Stimulated activated CD4-positive, alpha-beta T cell treated with anti-CD3 and anti-CD28 coated beads, Interleukin-4, amount 100 ng/mL, for 48 hours (primary cell): Measurements from ENCODE around the gene APOBEC2.

Experiments
- DNase-seq, 2 donors: peaks; one replicate each; pipeline ENCODE4 v3.0.0-alpha.2; 2020; ENCODE audit warnings: low read depth in 2 of 2

Gene APOBEC2

GRCh38 chr6:41037107-41037900 lies 15.7 kb upstream of the APOBEC2 start:
- no peak for DNase-seq

DNA sequence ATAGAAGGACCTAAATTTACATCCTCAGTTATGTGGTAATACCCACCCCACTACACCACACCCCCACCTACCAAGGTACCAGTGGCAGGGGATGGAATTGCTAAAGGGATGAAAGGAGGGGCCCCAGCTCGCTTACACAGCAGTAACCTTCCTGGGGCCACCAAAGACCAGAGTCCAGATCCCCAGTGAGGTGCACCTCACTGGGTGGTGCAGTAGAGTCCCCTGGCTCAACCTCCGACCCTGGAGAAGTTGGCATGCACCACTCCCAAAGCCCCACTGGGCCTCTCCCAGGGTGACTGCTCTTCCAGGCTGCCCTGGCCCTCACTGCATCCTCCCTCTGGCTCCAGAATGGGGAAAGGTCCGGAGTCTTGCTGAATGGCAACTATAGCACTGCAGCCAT lies 14.8 kb upstream of the APOBEC2 start:
- no peak for DNase-seq

- peak; percentile 41 to 45 for DNase-seq
These were observed 13.7 kb upstream of the APOBEC2 start, which contains the start of gene UNC5CL for GRCh38 chr6:41039060-41039998. Gene UNC5CL (minus strand): TSS chr6:41039221. CDS start chr6:41035074, 4,147 bp downstream.

GRCh38 chr6:41040101-41040939 lies 12.7 kb upstream of the APOBEC2 start:
- no peak for DNase-seq

GRCh38 chr6:41040940-41041536 lies 12.0 kb upstream of the APOBEC2 start:
- DNase-seq: no peak

DNA sequence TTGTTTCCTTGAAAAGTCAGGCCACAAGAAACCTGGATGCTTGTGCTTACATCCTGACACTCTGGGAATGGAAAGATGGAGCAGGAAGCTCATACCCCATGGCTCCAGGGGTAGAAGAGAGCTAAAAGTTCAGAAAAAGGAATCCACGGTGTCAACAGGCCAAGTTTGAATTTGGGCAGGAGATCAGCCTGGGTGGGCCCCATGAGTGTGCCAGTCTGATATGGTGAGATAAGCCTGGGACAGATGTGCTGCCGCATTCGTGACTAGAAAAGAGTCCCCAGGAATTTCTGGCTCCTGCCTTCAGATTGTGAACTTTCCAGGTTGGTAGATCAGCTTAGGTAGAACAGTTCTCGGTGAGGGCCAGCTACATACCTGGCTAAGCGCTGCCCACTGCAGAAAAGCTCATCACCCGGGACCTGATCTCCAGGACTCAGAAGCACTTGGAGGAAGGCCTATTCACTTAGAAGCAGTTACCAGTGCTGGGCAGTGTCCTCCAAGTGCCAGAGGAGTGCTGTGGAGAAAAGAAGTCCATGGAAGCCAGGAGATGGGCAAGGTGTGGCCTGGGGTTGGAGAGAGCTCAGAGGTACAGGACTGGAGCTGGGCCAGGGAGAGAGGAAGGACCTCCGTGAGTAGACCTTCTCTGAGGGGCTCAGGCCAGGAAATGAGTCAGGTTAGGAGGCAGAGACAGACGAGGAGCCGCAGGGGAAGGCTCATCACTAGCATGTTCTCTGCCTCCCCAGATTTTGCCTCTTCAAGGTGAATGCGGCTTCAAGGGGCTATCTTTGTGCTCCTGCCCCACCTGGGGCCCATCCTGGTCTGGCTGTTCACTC lies 10.6 kb upstream of the APOBEC2 start, which contains the start of gene TSPO2:
Gene TSPO2, plus strand, starts transcription at position 242 of the 830 bp plus-strand sequence. Its CDS starts 519 bp downstream, at position 761.
- DNase-seq: no peak

GRCh38 chr6:41043151-41043550 lies 9.9 kb upstream of the APOBEC2 start:
- no peak for DNase-seq

DNA sequence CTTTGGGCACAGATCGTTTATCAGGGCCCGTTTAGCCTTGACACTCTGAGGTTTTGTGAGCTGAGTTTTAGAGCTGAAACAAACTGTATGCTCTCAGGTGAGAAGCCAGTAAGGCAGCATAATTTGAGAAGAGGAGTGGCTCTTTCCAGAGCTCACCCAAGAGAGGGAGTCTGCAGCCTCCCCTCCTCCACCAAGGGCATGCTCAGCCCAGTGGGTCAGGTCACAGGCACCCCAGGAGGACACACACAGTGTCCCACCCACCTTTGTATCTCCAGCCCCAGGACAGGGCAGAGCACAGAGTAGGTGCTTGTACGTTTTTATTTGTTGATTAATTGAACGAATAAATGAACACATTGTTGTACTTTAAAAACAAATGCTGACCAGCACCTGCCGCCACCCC lies 7.3 kb upstream of the APOBEC2 start:
- no peak for DNase-seq

- DNase-seq: no peak
These were observed 6.9 kb upstream of the APOBEC2 start for GRCh38 chr6:41046084-41046483.

GRCh38 chr6:41047306-41047705 lies 5.7 kb upstream of the APOBEC2 start:
- no peak for DNase-seq

DNA sequence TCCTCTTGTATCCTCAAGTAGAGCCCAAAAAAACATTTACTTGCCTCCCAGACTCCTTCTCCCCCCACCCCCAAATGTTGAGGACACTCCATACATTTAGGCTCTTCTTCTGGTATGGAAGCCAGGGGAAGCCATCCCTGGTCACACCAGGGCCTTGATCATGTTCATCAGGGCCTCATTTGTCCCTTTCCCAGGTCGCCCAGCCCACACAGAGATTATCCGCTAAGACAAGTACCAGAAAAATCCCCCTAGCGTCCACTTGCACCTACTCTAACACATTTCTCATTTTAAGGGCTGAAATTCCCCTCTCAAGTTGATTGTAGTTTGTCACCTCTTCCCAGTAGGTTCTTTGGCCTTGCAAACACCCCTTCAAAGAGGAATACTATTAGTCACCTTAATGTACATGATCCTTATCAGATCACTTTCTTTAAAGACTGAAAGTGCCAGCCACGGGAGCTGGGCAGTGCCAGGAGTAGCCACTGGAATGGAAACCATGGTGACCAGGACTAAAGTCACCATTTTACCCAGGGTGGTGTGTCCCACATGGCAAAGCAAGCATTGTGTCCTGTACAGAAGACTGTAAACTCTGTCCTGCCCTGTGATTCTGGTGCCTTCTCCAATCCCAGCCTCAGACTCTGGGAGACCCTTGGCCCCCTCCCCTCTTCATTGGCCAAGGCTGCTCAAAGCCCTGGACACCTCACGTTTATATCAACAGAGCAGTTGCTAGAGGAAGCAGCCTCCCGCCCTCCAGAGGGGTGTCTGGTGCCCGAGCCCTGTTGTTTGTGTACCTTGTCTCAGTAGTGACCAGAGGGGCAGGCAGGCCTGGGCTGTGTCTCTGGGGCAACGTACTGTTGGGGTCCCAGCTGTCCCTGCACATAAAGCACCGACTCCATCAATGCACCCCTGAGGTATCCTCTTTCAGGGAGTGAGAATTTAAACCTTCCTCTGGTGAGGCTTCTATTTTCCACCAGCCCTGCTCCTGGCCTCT lies 5.0 kb upstream of the APOBEC2 start:
- no peak for DNase-seq

DNA sequence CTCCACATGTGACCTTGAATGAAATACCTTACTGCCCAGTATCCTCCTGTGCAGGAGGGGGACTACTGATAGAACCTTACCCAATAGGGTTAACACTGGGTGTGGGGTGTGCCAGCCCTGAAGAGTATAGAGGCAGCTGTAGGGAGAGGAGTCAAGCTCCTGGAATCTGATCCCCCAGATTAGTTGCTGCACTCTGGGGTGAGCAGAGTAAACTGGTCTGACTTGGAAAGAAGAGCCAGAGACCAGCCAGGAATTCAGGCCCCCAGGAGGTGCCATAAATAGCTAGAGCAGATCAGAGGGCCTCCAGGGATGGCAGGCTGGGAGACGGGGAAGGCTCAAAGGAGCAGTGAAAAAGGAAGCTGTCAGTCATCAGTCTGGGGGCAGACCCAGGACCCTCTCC lies 3.5 kb upstream of the APOBEC2 start:
- DNase-seq: no peak

GRCh38 chr6:41049955-41050354 lies 3.0 kb upstream of the APOBEC2 start:
- no peak for DNase-seq

- DNase-seq: no peak
These were observed 2.5 kb upstream of the APOBEC2 start for GRCh38 chr6:41050536-41050935.

GRCh38 chr6:41051873-41052272 lies 1.1 kb upstream of the APOBEC2 start:
- DNase-seq: no peak

GRCh38 chr6:41054511-41054910 lies 1.5 kb downstream of the APOBEC2 start:
- DNase-seq: no peak

- DNase-seq: no peak
These were observed 2.1 kb downstream of the APOBEC2 start for GRCh38 chr6:41055149-41055548.

GRCh38 chr6:41056768-41057490 lies 3.9 kb downstream of the APOBEC2 start:
- DNase-seq: no peak
